SK-N-SH treated with all-trans-retinoic acid at 6 μM for 48 hours (cell line): Measurements from ENCODE around the gene PDGFC.

Experiments
- ARNTL ChIP-seq: fragments of 450-650 bp; formaldehyde crosslinking; IDR thresholded peaks from 2 replicates; pipeline ENCODE4 v1.5.0; 2020; ENCODE audit warnings: low read depth, mild to moderate bottlenecking, moderate library complexity, borderline replicate concordance
- CREB5 ChIP-seq: fragments of 250-450 bp; sonication (Bioruptor Pico); IDR thresholded peaks from 2 replicates; pipeline ENCODE4 v1.5.1; 2020; ENCODE audit warnings: low read depth, mild to moderate bottlenecking, moderate library complexity
- CSDC2 ChIP-seq: fragments of 250-450 bp; sonication (Bioruptor Pico); IDR thresholded peaks from 2 replicates; pipeline ENCODE4 v1.5.0; 2020; ENCODE audit warnings: mild to moderate bottlenecking, moderate library complexity
- ESRRG ChIP-seq: fragments of 250-450 bp; sonication (Bioruptor Pico); IDR thresholded peaks from 2 replicates; pipeline ENCODE4 v1.6.1; 2021; ENCODE audit warnings: mild to moderate bottlenecking
- GLIS3 ChIP-seq: fragments of 250-450 bp; sonication (Bioruptor Pico); IDR thresholded peaks from 2 replicates; pipeline ENCODE4 v1.5.0; 2020; ENCODE audit warnings: mild to moderate bottlenecking, moderate library complexity
- RARB ChIP-seq: fragments of 250-450 bp; sonication (Bioruptor Pico); IDR thresholded peaks from 2 replicates; pipeline ENCODE4 v1.8.0; 2021; ENCODE audit warnings: mild to moderate bottlenecking, moderate library complexity
- SNAI2 ChIP-seq: fragments of 250-450 bp; sonication (Bioruptor Pico); IDR thresholded peaks from 2 replicates; pipeline ENCODE4 v1.5.0; 2020; ENCODE audit warnings: mild to moderate bottlenecking, moderate library complexity
- TOX ChIP-seq: fragments of 250-450 bp; sonication (Bioruptor Pico); IDR thresholded peaks from 2 replicates; pipeline ENCODE4 v1.8.0; 2021; ENCODE audit warnings: mild to moderate bottlenecking, moderate library complexity, borderline replicate concordance
- ZC3H10 ChIP-seq: fragments of 250-450 bp; sonication (Bioruptor Pico); IDR thresholded peaks from 2 replicates; pipeline ENCODE4 v1.5.1; 2021; ENCODE audit warnings: mild to moderate bottlenecking, moderate library complexity
- ZFP3 ChIP-seq: fragments of 250-450 bp; sonication (Bioruptor Pico); IDR thresholded peaks from 2 replicates; pipeline ENCODE4 v1.5.0; 2020; ENCODE audit warnings: mild to moderate bottlenecking, moderate library complexity
- ZFP30 ChIP-seq: fragments of 450-650 bp; formaldehyde crosslinking; IDR thresholded peaks from 2 replicates; pipeline ENCODE4 v1.5.0; 2022; ENCODE audit warnings: mild to moderate bottlenecking, moderate library complexity
- ZNF8 ChIP-seq: fragments of 450-650 bp; formaldehyde crosslinking; IDR thresholded peaks from 2 replicates; pipeline ENCODE4 v1.5.0; 2020; ENCODE audit warnings: mild to moderate bottlenecking, moderate library complexity
- TF ChIP-seq, protein P1 (sequence below): fragments of 250-450 bp; sonication (Bioruptor Pico); IDR thresholded peaks from 2 replicates; pipeline ENCODE4 v1.8.0; 2020; ENCODE audit warnings: mild to moderate bottlenecking, moderate library complexity, borderline replicate concordance

DNA sequence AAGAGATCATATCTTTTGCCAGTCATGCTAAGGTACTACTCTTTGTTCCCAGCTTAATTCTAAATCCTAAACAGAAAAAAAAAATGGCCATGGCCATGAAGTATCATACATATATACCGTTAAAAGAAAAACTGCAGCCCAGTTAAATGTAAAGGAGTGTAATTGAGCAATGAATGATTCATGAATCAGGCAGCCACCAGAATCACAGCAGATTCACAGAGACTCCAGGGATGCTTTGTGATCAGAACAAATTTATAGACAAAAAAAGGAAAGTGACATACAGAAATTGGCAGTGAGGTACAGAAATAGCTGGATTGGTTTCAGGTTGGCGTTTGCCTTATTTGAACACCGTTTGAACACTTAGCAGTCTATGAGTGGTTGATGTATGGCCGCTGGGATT, 42.1 kb upstream of the PDGFC start:
- TF ChIP-seq ZFP30 (CRISPR knock-in tag) (no peak), SNAI2 (CRISPR knock-in tag) (no peak), ARNTL (CRISPR knock-in tag) (no peak), CSDC2 (CRISPR knock-in tag) (no peak), ZFP3 (CRISPR knock-in tag) (no peak), GLIS3 (CRISPR knock-in tag) (no peak), ZC3H10 (no peak), RARB (CRISPR knock-in tag) (no peak), CREB5 (CRISPR knock-in tag) (no peak), ZNF8 (CRISPR knock-in tag) (no peak), ESRRG (CRISPR knock-in tag) (no peak), TOX (CRISPR knock-in tag) (no peak)
- TF ChIP-seq, protein P1, sequence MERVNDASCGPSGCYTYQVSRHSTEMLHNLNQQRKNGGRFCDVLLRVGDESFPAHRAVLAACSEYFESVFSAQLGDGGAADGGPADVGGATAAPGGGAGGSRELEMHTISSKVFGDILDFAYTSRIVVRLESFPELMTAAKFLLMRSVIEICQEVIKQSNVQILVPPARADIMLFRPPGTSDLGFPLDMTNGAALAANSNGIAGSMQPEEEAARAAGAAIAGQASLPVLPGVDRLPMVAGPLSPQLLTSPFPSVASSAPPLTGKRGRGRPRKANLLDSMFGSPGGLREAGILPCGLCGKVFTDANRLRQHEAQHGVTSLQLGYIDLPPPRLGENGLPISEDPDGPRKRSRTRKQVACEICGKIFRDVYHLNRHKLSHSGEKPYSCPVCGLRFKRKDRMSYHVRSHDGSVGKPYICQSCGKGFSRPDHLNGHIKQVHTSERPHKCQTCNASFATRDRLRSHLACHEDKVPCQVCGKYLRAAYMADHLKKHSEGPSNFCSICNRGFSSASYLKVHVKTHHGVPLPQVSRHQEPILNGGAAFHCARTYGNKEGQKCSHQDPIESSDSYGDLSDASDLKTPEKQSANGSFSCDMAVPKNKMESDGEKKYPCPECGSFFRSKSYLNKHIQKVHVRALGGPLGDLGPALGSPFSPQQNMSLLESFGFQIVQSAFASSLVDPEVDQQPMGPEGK (CRISPR knock-in tag): no peak
